Loucy (cell line): ENCODE measurements around the gene PLEKHG5.

Experiments
- H2AFZ ChIP-seq: fragments of 200-600 bp; sonication (generic); 2 replicates; pipeline ENCODE4 v1.6.0; 2016; ENCODE audit warnings: antibody characterized with exemption, mild to moderate bottlenecking, low read length, moderate library complexity
- H3F3A ChIP-seq: fragments of 200-600 bp; 2 replicates; pipeline ENCODE4 v1.6.0; 2016; ENCODE audit warnings: antibody characterized with exemption, low read depth, mild to moderate bottlenecking
- H3K27me3 ChIP-seq: fragments of 200-600 bp; sonication (generic); 2 replicates; pipeline ENCODE4 v1.6.1; 2014; ENCODE audit warnings: low read length, mild to moderate bottlenecking; ENCODE audit not compliant: insufficient read depth, poor library complexity, severe bottlenecking
- H3K36me3 ChIP-seq: fragments of 200-600 bp; sonication (generic); 2 replicates; pipeline ENCODE4 v1.6.1; 2016; ENCODE audit warnings: low read length; ENCODE audit not compliant: insufficient read depth
- H3K4me1 ChIP-seq: fragments of 200-600 bp; sonication (generic); 2 replicates; pipeline ENCODE4 v1.5.1; 2014; ENCODE audit warnings: low read length, mild to moderate bottlenecking; ENCODE audit not compliant: insufficient read depth, poor library complexity, severe bottlenecking
- H3K4me2 ChIP-seq: fragments of 200-600 bp; sonication (generic); 2 replicates; pipeline ENCODE4 v1.6.0; 2014; ENCODE audit warnings: antibody characterized with exemption, low read length, low read depth, mild to moderate bottlenecking; ENCODE audit not compliant: poor library complexity, severe bottlenecking
- H3K4me3 ChIP-seq: fragments of 200-600 bp; sonication (generic); 2 replicates; pipeline ENCODE4 v1.5.1; 2014; ENCODE audit warnings: low read length, mild to moderate bottlenecking, mixed read lengths; ENCODE audit not compliant: poor library complexity, severe bottlenecking
- H3K79me2 ChIP-seq: fragments of 200-600 bp; sonication (generic); 2 replicates; pipeline ENCODE4 v1.6.1; 2014; ENCODE audit warnings: low read length; ENCODE audit not compliant: insufficient read depth
- H3K9ac ChIP-seq: fragments of 200-600 bp; sonication (generic); 2 replicates; pipeline ENCODE4 v1.6.0; 2014; ENCODE audit warnings: mild to moderate bottlenecking, low read depth, low read length, moderate library complexity; ENCODE audit not compliant: poor library complexity, severe bottlenecking
- H3K9me2 ChIP-seq: fragments of 200-600 bp; sonication (generic); replicated peaks from 2 replicates; pipeline ENCODE4 v1.6.1; 2016; ENCODE audit warnings: low read depth, low read length, mixed read lengths
- H3K9me3 ChIP-seq: fragments of 200-600 bp; sonication (generic); 2 replicates; pipeline ENCODE4 v1.6.1; 2014; ENCODE audit warnings: mild to moderate bottlenecking, antibody characterized with exemption, low read length, low read depth; ENCODE audit not compliant: insufficient read depth
- H4K20me1 ChIP-seq: fragments of 200-600 bp; sonication (generic); 2 replicates; pipeline ENCODE4 v1.6.0; 2014; ENCODE audit warnings: antibody characterized with exemption, low read length, mild to moderate bottlenecking; ENCODE audit not compliant: insufficient read depth, poor library complexity, severe bottlenecking
- EZH2phosphoT487 ChIP-seq: fragments of 200-600 bp; IDR thresholded peaks from 2 replicates; pipeline ENCODE4 v1.6.1; 2018; ENCODE audit warnings: antibody characterized with exemption, mild to moderate bottlenecking, moderate library complexity, borderline replicate concordance
- TF ChIP-seq, protein P1 (sequence below): fragments of 200-600 bp; sonication (generic); conservative IDR thresholded peaks from 2 replicates; pipeline ENCODE4 v1.5.1; 2014; ENCODE audit warnings: mild to moderate bottlenecking, antibody characterized with exemption, low read length

PLEKHG5 gene

GRCh38 chr1:6511056-6511455, 19.6 kb upstream of the PLEKHG5 start:
- no peak overlapping the region for H3K4me3 ChIP-seq

GRCh38 chr1:6510493-6510892, 19.0 kb upstream of the PLEKHG5 start:
- H3K9me3 ChIP-seq: no peaks in the 10 kb centered on the region
- H4K20me1 ChIP-seq: no peaks in the 10 kb centered on the region
- H3K79me2 ChIP-seq: no peaks in the 10 kb centered on the region
- no peaks in the 10 kb centered on the region for H3K9me2 ChIP-seq
- H3K36me3 ChIP-seq: no peaks in the 10 kb centered on the region
- no peaks in the 10 kb centered on the region for H3K27me3 ChIP-seq
- H3F3A ChIP-seq: no peaks in the 10 kb centered on the region
- TF ChIP-seq EZH2phosphoT487: no peak
- TF ChIP-seq, protein P1, sequence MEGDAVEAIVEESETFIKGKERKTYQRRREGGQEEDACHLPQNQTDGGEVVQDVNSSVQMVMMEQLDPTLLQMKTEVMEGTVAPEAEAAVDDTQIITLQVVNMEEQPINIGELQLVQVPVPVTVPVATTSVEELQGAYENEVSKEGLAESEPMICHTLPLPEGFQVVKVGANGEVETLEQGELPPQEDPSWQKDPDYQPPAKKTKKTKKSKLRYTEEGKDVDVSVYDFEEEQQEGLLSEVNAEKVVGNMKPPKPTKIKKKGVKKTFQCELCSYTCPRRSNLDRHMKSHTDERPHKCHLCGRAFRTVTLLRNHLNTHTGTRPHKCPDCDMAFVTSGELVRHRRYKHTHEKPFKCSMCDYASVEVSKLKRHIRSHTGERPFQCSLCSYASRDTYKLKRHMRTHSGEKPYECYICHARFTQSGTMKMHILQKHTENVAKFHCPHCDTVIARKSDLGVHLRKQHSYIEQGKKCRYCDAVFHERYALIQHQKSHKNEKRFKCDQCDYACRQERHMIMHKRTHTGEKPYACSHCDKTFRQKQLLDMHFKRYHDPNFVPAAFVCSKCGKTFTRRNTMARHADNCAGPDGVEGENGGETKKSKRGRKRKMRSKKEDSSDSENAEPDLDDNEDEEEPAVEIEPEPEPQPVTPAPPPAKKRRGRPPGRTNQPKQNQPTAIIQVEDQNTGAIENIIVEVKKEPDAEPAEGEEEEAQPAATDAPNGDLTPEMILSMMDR: no peak
- H3K4me1 ChIP-seq: no peaks in the 10 kb centered on the region
- H3K4me2 ChIP-seq: no peak overlapping the region
- no peak overlapping the region for H2AFZ ChIP-seq
- no peak overlapping the region for H3K9ac ChIP-seq
- no peak overlapping the region for H3K4me3 ChIP-seq

More at GRCh38 chr1:6511056-6511455, 19.6 kb upstream of the PLEKHG5 start:
- Histone ChIP-seq H4K20me1 (no peaks in the 10 kb centered on the region), H3K79me2 (no peaks in the 10 kb centered on the region), H3K9me2 (no peaks in the 10 kb centered on the region), H3K27me3 (no peaks in the 10 kb centered on the region), H3F3A (no peaks in the 10 kb centered on the region), H3K36me3 (no peaks in the 10 kb centered on the region), H3K4me2 (no peak overlapping the region), H3K4me1 (no peaks in the 10 kb centered on the region), H3K9ac (no peak overlapping the region), H3K9me3 (no peaks in the 10 kb centered on the region), H2AFZ (no peak overlapping the region)
- TF ChIP-seq, protein P1: no peak
- no peak for TF ChIP-seq EZH2phosphoT487

GRCh38 chr1:6509919-6510291, 18.4 kb upstream of the PLEKHG5 start:
- Histone ChIP-seq H3K9me3 (no peaks in the 10 kb centered on the region), H3K36me3 (no peaks in the 10 kb centered on the region), H3F3A (no peaks in the 10 kb centered on the region), H3K4me1 (no peaks in the 10 kb centered on the region), H3K4me3 (no peak overlapping the region), H3K4me2 (no peak overlapping the region), H3K79me2 (no peaks in the 10 kb centered on the region), H3K27me3 (no peaks in the 10 kb centered on the region), H4K20me1 (no peaks in the 10 kb centered on the region), H3K9me2 (no peaks in the 10 kb centered on the region), H2AFZ (no peak overlapping the region), H3K9ac (no peak overlapping the region)
- no peak for TF ChIP-seq EZH2phosphoT487
- TF ChIP-seq, protein P1: no peak
